Activated effector memory CD4-positive, alpha-beta T cell treated with anti-CD3 and anti-CD28 coated beads, Interleukin-2, amount 50 U/mL, for 16 hours (primary cell): ENCODE data around the gene FAM111A.

Source experiments
- DNase-seq: peaks from one replicate; pipeline ENCODE4 v3.0.0-alpha.2; 2020

FAM111A gene

DNA sequence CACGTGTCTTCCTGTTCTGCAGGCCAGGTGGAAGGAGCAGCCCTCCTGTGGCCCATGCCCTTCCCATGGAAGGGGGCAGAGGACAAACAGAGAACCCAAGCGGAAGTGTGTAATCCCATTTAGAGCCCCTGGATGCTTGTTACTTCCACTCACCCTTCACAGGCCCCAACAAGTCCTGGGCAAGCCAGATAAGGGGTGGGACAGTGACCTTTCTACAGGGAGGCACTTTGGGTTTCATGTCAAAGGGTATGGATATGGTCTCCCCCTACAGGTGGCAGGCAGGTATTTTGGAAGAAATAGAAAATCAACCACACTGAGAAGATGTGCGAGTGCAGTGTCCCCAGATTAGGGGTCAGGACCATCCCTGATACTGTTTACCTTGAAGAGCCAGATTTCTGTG is 58.7 kb downstream of the FAM111A start:
- DNase-seq = no peak
